ENCODE results near the gene EIPR1. TPM values are rescaled to one million over a fixed set of nuclear protein-coding genes. Genes with fewer than 3 reads are reported as not detected.

EIPR1 gene
- total and polyA plus RNA-seq, 2 of the 4 experiments (the other 2 are of a cell fraction), result 46.5 to 67.4 TPM

GRCh38 chr2:3261511-3261910 is 116.1 kb downstream of the EIPR1 start:
- Histone ChIP-seq H4K5ac (ENCODE audit: low read depth, low read length) (no peak overlapping the region), H3K36me3 (ENCODE audit: control insufficient read depth, insufficient read depth, low read length) (peaks cover 3% of the 10 kb centered on the region; the same call in 1 of the 2 replicates), H3K27ac (ENCODE audit: insufficient read depth, low read length) (no peak overlapping the region), H2BK20ac (ENCODE audit: low read depth, low read length) (no peak overlapping the region), H2BK120ac (ENCODE audit: low read depth, low read length) (no peak overlapping the region), H4K20me1 (ENCODE audit: insufficient read depth, low read length) (no peaks in the 10 kb centered on the region; the same call in 1 of the 2 replicates), H3K4me2 (ENCODE audit: low read depth, low read length) (no peak overlapping the region), H3K9ac (ENCODE audit: low read depth, low read length) (no peak overlapping the region), H3K9me3 (ENCODE audit: control insufficient read depth, insufficient read depth, low read length) (no peaks in the 10 kb centered on the region), H4K8ac (ENCODE audit: low read depth in 2 of 2, low read length in 2 of 2) (no peak overlapping the region), H2AK5ac (ENCODE audit: low read depth, low read length) (no peak overlapping the region), H3K4ac (ENCODE audit: low read depth, low read length) (no peak overlapping the region), H3K23ac (ENCODE audit: low read depth, low read length) (no peak overlapping the region), H2AK9ac (replicated peaks; ENCODE audit: low read depth, low read length, poor library complexity) (no peak overlapping the region), H2BK15ac (ENCODE audit: low read depth, low read length) (no peak overlapping the region), H3K4me1 (ENCODE audit: control insufficient read depth, insufficient read depth, low read length) (no peaks in the 10 kb centered on the region; the same call in 1 of the 2 replicates), H3K18ac (ENCODE audit: low read depth, low read length) (no peak overlapping the region), H3K4me3 (ENCODE audit: insufficient read depth, low read depth, low read length) (no peak overlapping the region), H3K27me3 (ENCODE audit: control insufficient read depth, insufficient read depth, low read length) (no peaks in the 10 kb centered on the region), H3K14ac (replicated peaks; ENCODE audit: low read depth, low read length) (no peak overlapping the region), H2AFZ (replicated peaks; ENCODE audit: low read length, poor library complexity) (no peak overlapping the region), H3K9me1 (ENCODE audit: insufficient read depth, low read length) (peaks cover 1% of the 10 kb centered on the region; the same call in 1 of the 2 replicates), H3K56ac (ENCODE audit: extremely low read depth, insufficient read depth, low read length) (no peak overlapping the region), H4K91ac (ENCODE audit: insufficient read depth, low read depth, low read length) (no peak overlapping the region), H2BK5ac (ENCODE audit: low read depth, low read length, poor library complexity, severe bottlenecking) (no peak overlapping the region), H3K79me1 (ENCODE audit: low read depth in 1 of 2, low read length in 2 of 2) (peaks cover 3 to 6% of the 10 kb centered on the region in 2 experiments; a peak in 3 of 4 replicates)
- in situ Hi-C loops (cut with MboI; ENCODE audit: low sequenced_read_pairs), result no loop called here
- no peak for ATAC-seq (ENCODE audit: low read depth)
- dilution Hi-C loops (cut with HindIII; ENCODE audit: low sequenced_read_pairs, unreplicated experiment), result no loop called here
- no peak for TF ChIP-seq POLR2A (IDR thresholded peaks at IDR 0.05; ENCODE audit: low read depth, low read length)
- intact Hi-C loops (cut with micrococcal nuclease), result no loop called here
- ChIA-PET CTCF (no interaction called here), POLR2A (ENCODE audit: unreplicated experiment) (no interaction called here)
- no peak for DNase-seq
- BruUV-seq (replicated peaks), result no TSS peak
- WGBS, 2 experiments (ENCODE audit: extremely low coverage in 2 of 2, insufficient read length in 1 of 2), result no CpG with 5 or more reads among the region's 8 CpGs

Data from IMR-90 (cell line).